ENCODE measurements around the gene RPS6KB2. TPM values are rescaled to one million over a fixed set of nuclear protein-coding genes. Genes with fewer than 3 reads are reported as not detected.

Gene RPS6KB2
- total and polyA plus RNA-seq, 10 of the 15 experiments (the other 5 are each of a cell fraction or from before 2014, with no cell fraction given) = 0.39 to 101 (median 58.4) TPM

GRCh38 chr11:67436459-67437081, 8.3 kb downstream of the RPS6KB2 start:
- in situ Hi-C loops (cut with MboI) (no loop called here), intact Hi-C loops (cut with micrococcal nuclease; ENCODE audit: unreplicated experiment) (loop anchor here (2.0 to 5.0 kb wide), 4 partner anchors 32 to 70 kb away; partner anchors contain the start of genes PPP1CA, TBC1D10C and TMEM134)
- no TSS peak for BruUV-seq (replicated peaks)
- ChIA-PET CTCF (interaction anchor here (0.5 to 4.3 kb wide), 16 partner anchors 9 to 220 kb away, joined by 3 to 53 read pairs (median 4); partner anchors contain the start of genes PPP1CA, RPS6KB2, TBC1D10C and TMEM134), RAD21 (ENCODE audit: unreplicated experiment) (interaction anchor here (0.6 to 7.2 kb wide), 9 partner anchors 8 to 174 kb away, joined by 5 to 112 read pairs (median 20); partner anchors contain the start of genes AIP, PITPNM1, POLD4 and PPP1CA), POLR2A (interaction anchor here (0.6 to 4.7 kb wide), 15 partner anchors 8 to 153 kb away, joined by 3 to 95 read pairs (median 9); partner anchors contain the start of genes PITPNM1, POLD4, PPP1CA and RPS6KB2), SMC1A (ENCODE audit: uncharacterized antibody, unreplicated experiment) (interaction anchor here (1.0 to 4.2 kb wide), 11 partner anchors 9 to 89 kb away, joined by 3 to 46 read pairs (median 3); partner anchors contain the start of genes AIP, PITPNM1, PPP1CA and TBC1D10C)
- ATAC-seq = peak; percentile 66
- Histone ChIP-seq H3K27me3 (replicated peaks in 1 of 2; ENCODE audit: control insufficient read depth in 2 of 2, insufficient read depth in 2 of 2, low read length in 1 of 2) (no peaks in the 10 kb centered on the region), H2AFZ (ENCODE audit: control insufficient read depth, low read depth, low read length) (no peak overlapping the region), H3K4me3 (peak overlapping the region; percentile 90), H3K36me3 (ENCODE audit: control insufficient read depth in 2 of 2, insufficient read depth in 2 of 2, low read length in 1 of 2) (peaks cover 6 to 21% of the 10 kb centered on the region in 2 experiments; a peak in 3 of 4 replicates), H3K27ac (ENCODE audit: control insufficient read depth, insufficient read depth) (peak overlapping the region; percentile 99), H4K20me1 (ENCODE audit: control insufficient read depth, insufficient read depth) (no peaks in the 10 kb centered on the region), H3K9ac (ENCODE audit: control insufficient read depth, insufficient read depth, low read length) (peak overlapping the region; percentile 99), H3K4me2 (ENCODE audit: control insufficient read depth, insufficient read depth) (peak overlapping the region; percentile 71), H3K9me3 (replicated peaks; ENCODE audit: control insufficient read depth, insufficient read depth, low read length) (no peaks in the 10 kb centered on the region), H3K79me2 (ENCODE audit: control insufficient read depth, insufficient read depth, low read length) (peaks cover 57% of the 10 kb centered on the region), H3K4me1 (ENCODE audit: control insufficient read depth, insufficient read depth, low read length) (peaks cover 36% of the 10 kb centered on the region)
- 2% methylated on average over 6 of the region's 6 CpGs for WGBS (ENCODE audit: insufficient coverage, insufficient replicate concordance, low lambda C conversion rate, missing lambda C conversion rate)
- FAIRE-seq = peak; percentile 95
- peak; percentile 75 for DNase-seq (ENCODE audit: low read depth, low spot score)
- TF ChIP-seq MEF2A (IDR thresholded peaks at IDR 0.05; ENCODE audit: insufficient read depth, low read depth, low read length) (peak; percentile 29; the same call in 1 of the 2 replicates), NR2C1 (IDR thresholded peaks at IDR 0.05) (peak; percentile 39; the same call in 1 of the 2 replicates), ATF3 (IDR thresholded peaks at IDR 0.05; ENCODE audit: borderline replicate concordance, extremely low read depth, low read depth, low read length) (no peak), ZSCAN29 (IDR thresholded peaks at IDR 0.05) (peak; percentile 81; the same call in 1 of the 2 replicates), ZNF24 (IDR thresholded peaks at IDR 0.05) (0 out of 2 replicates have a peak, but pooled peaks have one; percentile 39), POU2F2 (IDR thresholded peaks at IDR 0.05; ENCODE audit: borderline replicate concordance, low read depth, low read length) (peak; percentile 90), ETV6 (conservative IDR thresholded peaks at IDR 0.05 in 1 of 2, IDR thresholded peaks at IDR 0.05 in 1 of 2; ENCODE audit: borderline replicate concordance in 1 of 2, low read depth in 1 of 2) (peak in 1 of 2 experiments; percentile 40; a peak in 1 of 4 replicates), SMAD5 (IDR thresholded peaks at IDR 0.05; ENCODE audit: low read depth) (peak; percentile 56), CBX3 (IDR thresholded peaks at IDR 0.05; ENCODE audit: borderline replicate concordance, low read depth) (no peak), ATF7 (IDR thresholded peaks at IDR 0.05; ENCODE audit: low read depth) (peak; percentile 64), PBX3 (IDR thresholded peaks at IDR 0.05; ENCODE audit: insufficient replicate concordance, low read depth, low read length) (peak; percentile 44), EP300 (IDR thresholded peaks at IDR 0.05; ENCODE audit: borderline replicate concordance in 1 of 2, control insufficient read depth in 1 of 2, low read depth in 2 of 2, low read length in 2 of 2) (peak; percentile 28 to 30; a peak in 1 of 4 replicates), ZNF687 (IDR thresholded peaks at IDR 0.05) (peak; percentile 85), TCF3 (IDR thresholded peaks at IDR 0.05; ENCODE audit: borderline replicate concordance, insufficient read depth, low read depth, low read length) (peak; percentile 99), IKZF2 (IDR thresholded peaks at IDR 0.05) (peak; percentile 70 to 78), ZBED1 (IDR thresholded peaks at IDR 0.05; ENCODE audit: borderline replicate concordance) (peak; percentile 74; the same call in 1 of the 2 replicates), HDGF (IDR thresholded peaks at IDR 0.05) (0 out of 2 replicates have a peak, but pooled peaks have one; percentile 89)
